Measurements from ENCODE around the gene MTF1.

The MTF1 gene

DNA sequence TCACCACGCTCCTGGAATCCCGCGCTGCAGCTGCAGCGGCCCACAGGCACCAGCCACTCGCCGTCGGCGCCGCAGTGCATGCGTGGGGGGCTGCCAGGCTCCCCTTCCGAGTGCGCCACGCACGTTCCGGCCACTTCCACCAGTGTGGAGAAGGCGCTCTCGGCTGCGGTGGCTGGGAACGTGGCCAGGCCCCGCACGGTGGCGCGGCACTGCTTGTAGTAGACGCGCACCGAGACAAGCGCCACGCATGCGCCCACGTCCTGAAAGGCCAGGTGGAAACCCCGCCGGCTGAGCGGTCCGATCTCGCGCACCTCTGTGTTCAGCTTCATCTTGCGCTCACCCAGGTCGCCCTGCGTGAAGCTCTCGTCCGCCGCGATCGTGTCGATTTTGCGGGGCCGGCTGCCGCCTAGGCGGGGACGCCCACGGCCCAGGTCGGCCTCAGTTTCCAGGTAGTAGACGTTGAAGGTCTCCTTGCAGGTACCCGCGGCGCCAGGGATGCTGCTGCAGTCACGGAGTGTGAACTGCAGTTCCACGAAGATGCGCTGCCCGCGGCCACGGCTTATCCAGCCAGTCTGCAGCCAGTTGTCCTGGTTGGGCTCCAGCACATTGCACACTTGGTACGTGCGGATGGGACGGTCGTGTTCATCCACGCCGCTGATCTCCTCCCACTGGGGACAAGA, 97.8 kb downstream of the MTF1 start:
- POLR2A ChIA-PET = no interaction called here
- H3K9me3 ChIP-seq (ENCODE audit: control insufficient read depth, insufficient read depth, low read depth, low read length) = no peaks in the 10 kb centered on the region

More for the DNA sequence above, 97.8 kb downstream of the MTF1 start:
- CTCF ChIA-PET = interaction anchor here (1.3 kb wide), 1 partner anchor 159 kb away, joined by 6 read pairs; no protein-coding TSS in a partner anchor
- no peaks in the 10 kb centered on the region for H3K4me1 ChIP-seq (ENCODE audit: control insufficient read depth, insufficient read depth, low read length)
- TF ChIP-seq ZNF433 (tag by site-specific recombination; IDR thresholded peaks at IDR 0.05; ENCODE audit: low read depth) (no peak), ZBTB1 (tag by site-specific recombination; IDR thresholded peaks at IDR 0.05) (no peak), ZNF394 (tag by site-specific recombination; IDR thresholded peaks at IDR 0.05; ENCODE audit: borderline replicate concordance) (no peak), ZNF747 (tag by site-specific recombination; IDR thresholded peaks at IDR 0.05) (no peak), ZNF132 (tag by site-specific recombination; IDR thresholded peaks at IDR 0.05; ENCODE audit: borderline replicate concordance) (no peak), ZNF558 (tag by site-specific recombination; IDR thresholded peaks at IDR 0.05) (no peak), ZNF140 (tag by site-specific recombination; IDR thresholded peaks at IDR 0.05) (no peak)
- H3K27ac ChIP-seq (ENCODE audit: extremely low read depth, low read depth, low read length) = no peak overlapping the region
- no peak overlapping the region for H3K4me3 ChIP-seq (ENCODE audit: low read depth, low read length)
- no peaks in the 10 kb centered on the region for H3K36me3 ChIP-seq (ENCODE audit: control insufficient read depth in 2 of 2, insufficient read depth in 1 of 2, low read length in 2 of 2)
